Lower leg skin (tissue), 3 donors: ENCODE results near the gene PIK3CB.

ENCODE experiments used
- CTCF ChIP-seq, 3 donors: fragments of 450-650 bp; IDR thresholded peaks; one replicate each; pipeline ENCODE4 v1.5.1; 2016; ENCODE audit warnings: antibody characterized with exemption in 3 of 3, mild to moderate bottlenecking in 3 of 3, moderate library complexity in 2 of 3
- POLR2A ChIP-seq, 2 donors: fragments of 450-650 bp; IDR thresholded peaks; one replicate each; pipeline ENCODE4 v1.6.1; 2016 to 2017; ENCODE audit warnings: antibody characterized with exemption in 2 of 2, mild to moderate bottlenecking in 1 of 2, moderate library complexity in 1 of 2

- TF ChIP-seq POLR2A (IDR thresholded peaks at IDR 0.05) = no peak
- no peak for TF ChIP-seq CTCF (IDR thresholded peaks at IDR 0.05)
Measured at GRCh38 chr3:138681463-138682220, 153.1 kb downstream of the PIK3CB start.
